ENCODE measurements around the gene SH2D3A.
"Not testable (repeated sequence)": the region's sequence is repeated elsewhere in the genome, so short reads cannot be mapped to it uniquely, and the experiment has no call there.

The SH2D3A gene

DNA sequence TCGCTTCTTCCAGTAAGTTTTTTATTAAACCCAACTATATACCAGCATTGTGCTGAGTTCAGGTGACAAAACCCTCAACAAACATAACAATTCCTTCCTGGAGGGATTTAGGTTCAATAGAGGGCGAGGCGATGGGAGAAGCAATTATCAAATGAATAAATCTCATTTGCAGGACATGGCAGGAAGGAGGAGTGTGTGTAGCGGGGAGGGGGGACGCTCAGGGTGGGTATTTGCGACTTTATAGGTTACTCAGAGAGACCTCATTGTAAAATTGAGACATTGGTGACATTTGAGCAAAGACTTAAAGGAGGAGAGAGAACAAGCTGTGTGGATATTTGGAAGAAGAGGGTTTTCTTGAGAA is 50.6 kb downstream of the SH2D3A start:
- H3K4me1 Mint-ChIP-seq (ENCODE audit: low read depth in 2 of 2), result peaks cover 16 to 21% of the 10 kb centered on the region in 2 donors
- no peak overlapping the region for H3K27ac Mint-ChIP-seq
- no peak overlapping the region for H3K4me3 Mint-ChIP-seq
- H3K9me3 Mint-ChIP-seq, result no peaks in the 10 kb centered on the region
- DNase-seq (no peak), ATAC-seq (replicated peaks) (no peak)
- peaks cover 0 to 5% of the 10 kb centered on the region in 2 donors for H3K27me3 Mint-ChIP-seq
- peaks cover 5% of the 10 kb centered on the region for H3K36me3 Mint-ChIP-seq (ENCODE audit: insufficient read depth)

DNA sequence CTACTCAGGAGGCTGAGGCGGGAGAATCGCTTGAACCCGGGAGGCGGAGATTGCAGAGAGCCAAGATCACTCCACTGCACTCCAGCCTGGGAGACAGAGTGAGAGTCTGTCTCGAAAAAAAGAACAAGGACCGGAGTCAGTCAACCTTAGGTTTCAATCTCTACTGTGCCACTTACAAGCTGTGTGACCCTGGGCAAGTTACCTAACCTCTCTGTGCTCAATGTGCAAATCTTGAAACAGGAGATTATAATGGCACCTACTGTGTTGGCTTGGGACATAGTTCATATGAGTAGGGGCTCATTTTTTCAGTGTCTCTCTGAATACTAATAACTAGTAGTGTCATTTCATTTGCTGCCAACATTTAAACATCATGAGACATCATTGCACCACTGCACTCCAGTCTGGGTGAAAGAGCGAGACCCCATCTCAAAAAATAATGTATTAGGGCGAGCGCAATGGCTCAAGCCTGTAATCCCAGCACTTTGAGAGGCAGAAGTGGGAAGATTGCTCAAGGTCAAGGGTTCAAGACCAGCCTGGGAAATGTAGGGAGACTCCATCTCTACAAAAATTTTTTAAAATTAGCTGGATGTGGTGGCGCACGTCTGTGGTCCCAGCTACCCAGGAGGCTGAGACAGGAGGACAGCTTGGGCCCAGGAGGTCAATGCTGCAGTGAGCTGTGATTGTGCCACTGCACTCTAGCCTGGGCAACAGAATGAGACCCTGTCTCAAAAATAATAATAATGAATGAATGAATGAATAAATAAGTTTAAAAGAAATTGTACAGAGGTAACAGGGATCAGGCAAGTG is 52.3 kb downstream of the SH2D3A start:
- Mint-ChIP-seq H3K36me3 (ENCODE audit: insufficient read depth) (peaks cover 4% of the 10 kb centered on the region), H3K4me3 (no peak overlapping the region), H3K27me3 (peaks cover 15 to 21% of the 10 kb centered on the region in 2 donors), H3K27ac (no peak overlapping the region), H3K4me1 (ENCODE audit: low read depth in 2 of 2) (peaks cover 20 to 33% of the 10 kb centered on the region in 2 donors), H3K9me3 (no peaks in the 10 kb centered on the region)
- DNase-seq (no peak), ATAC-seq (replicated peaks) (no peak)

DNA sequence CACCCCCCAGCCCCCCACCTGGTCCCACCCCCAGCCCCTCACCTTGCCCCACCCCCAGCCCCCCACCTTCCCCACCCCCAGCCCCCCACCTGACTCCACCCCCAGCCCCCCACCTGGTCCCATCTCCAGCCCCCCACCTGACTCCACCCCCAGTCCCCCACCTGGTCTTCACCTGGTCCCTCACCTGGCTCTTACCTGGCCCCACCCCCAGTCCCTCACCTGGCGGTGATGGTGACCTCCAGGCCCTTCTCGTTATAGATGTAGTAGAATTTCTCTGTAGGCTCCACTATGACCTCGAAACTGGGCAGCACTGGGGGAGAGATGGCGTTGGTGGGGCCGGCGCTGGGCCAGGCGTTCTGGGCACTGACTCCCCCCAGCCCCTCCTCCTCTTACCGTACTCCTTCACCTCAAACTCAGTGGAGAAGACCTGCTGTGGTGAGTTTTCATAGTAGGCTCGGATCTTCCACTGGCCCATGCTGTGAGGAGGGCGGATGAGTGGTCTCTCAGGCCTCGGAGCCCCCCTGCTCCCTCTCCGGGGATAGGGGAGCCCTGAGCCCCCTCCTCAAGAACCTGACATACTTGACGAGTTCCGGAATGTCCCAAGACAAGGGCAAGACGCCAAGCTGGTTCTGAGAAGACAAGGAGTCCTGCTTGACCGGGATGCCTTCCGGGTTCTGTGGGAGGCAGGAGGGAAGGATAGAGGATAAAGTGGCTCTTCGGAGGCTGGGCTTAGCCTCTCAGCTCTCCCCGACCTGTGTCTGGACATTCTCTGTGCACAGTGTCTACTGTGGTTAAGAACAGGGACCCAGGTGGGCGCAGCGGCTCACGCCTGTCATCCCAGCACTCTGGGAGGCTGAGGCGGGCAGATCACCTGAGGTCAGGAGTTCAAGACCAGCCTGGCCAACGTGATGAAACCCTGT is 53.2 kb downstream of the SH2D3A start:
- peaks cover 24 to 30% of the 10 kb centered on the region in 2 donors for H3K27me3 Mint-ChIP-seq
- no peak overlapping the region for H3K4me3 Mint-ChIP-seq
- peaks cover 16 to 34% of the 10 kb centered on the region in 2 donors for H3K4me1 Mint-ChIP-seq (ENCODE audit: low read depth in 2 of 2)
- no peaks in the 10 kb centered on the region for H3K9me3 Mint-ChIP-seq
- H3K27ac Mint-ChIP-seq, result no peak overlapping the region
- ATAC-seq (replicated peaks) (no peak), DNase-seq (no peak)
- H3K36me3 Mint-ChIP-seq (ENCODE audit: insufficient read depth), result peaks cover 4% of the 10 kb centered on the region

DNA sequence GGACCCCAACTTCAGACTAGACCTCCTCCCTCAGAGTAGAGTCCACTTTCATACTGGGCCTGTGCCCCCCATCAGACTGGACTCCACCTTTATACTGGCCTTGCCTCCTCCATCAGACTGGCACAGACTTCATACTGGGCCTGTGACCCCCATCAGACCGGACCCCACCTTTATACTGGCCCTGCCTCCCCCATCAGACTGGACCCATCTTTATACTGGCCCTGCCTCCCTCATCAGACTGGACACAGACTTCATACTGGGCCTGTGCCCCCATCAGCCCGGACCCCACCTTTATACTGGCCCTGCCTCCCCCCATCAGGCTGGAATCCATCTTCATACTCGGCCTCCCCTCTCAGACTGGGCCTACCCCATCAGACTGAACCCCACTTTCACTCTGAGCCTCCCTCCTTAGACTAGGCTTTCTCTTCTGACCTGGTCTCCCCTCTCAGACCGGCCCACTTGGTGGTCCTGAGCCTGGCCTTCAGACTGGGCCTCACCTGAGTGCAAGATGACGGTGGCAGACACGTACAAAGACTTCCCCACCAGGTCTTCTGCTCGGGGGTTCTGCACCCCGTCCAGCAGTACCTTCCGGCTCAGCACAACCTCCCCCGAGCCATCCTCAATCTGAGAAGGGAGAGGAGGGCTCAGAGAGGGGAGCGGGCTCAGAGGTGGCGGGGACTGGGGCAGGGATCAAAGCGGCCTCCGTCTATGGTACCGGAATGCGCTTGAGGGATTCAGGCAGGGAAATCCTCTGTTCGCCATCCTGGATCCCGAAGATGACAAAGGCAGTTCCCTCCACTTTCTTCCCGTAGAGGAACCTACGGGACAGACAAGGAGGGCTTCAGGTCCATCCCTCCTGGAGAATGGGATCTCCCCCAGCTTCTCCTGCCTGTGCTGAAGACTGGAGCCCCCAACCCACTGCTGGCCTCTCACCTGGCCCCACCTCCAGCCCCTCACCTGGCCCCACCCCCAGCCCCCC is 54.3 kb downstream of the SH2D3A start:
- H3K27ac Mint-ChIP-seq, result no peak overlapping the region
- DNase-seq (no peak), ATAC-seq (replicated peaks) (no peak)
- no peak overlapping the region for H3K4me3 Mint-ChIP-seq
- no peaks in the 10 kb centered on the region for H3K9me3 Mint-ChIP-seq
- H3K4me1 Mint-ChIP-seq (ENCODE audit: low read depth in 2 of 2), result peaks cover 16 to 28% of the 10 kb centered on the region in 2 donors
- H3K36me3 Mint-ChIP-seq (ENCODE audit: insufficient read depth), result peaks cover 4% of the 10 kb centered on the region
- H3K27me3 Mint-ChIP-seq, result peaks cover 34 to 40% of the 10 kb centered on the region in 2 donors

DNA sequence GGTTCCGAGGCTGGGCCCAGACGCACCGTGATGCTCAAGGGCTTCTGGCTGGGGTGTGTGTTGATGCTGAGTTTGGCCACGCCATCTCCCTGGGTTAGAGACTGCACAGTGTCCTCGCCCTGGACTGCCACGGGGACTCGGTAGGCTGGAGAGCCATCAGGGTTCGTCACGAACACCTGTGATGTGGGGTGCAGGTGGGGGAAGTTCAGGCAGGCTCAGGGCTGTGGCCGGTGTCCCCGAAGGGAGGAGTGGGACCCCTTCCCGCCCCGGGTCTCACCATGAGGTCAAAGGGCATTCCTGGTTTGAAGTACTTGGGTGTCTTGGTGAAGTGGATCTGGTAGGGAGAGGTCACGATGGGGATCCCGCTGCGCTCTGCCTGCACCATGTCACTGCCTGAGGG is 55.0 kb downstream of the SH2D3A start:
- no peak overlapping the region for H3K4me3 Mint-ChIP-seq
- peaks cover 3% of the 10 kb centered on the region for H3K36me3 Mint-ChIP-seq (ENCODE audit: insufficient read depth)
- H3K9me3 Mint-ChIP-seq, result no peaks in the 10 kb centered on the region
- no peak overlapping the region for H3K27ac Mint-ChIP-seq
- H3K4me1 Mint-ChIP-seq (ENCODE audit: low read depth in 2 of 2), result peaks cover 13 to 21% of the 10 kb centered on the region in 2 donors
- DNase-seq (no peak), ATAC-seq (replicated peaks) (no peak)
- H3K27me3 Mint-ChIP-seq, result peaks cover 39 to 41% of the 10 kb centered on the region in 2 donors

DNA sequence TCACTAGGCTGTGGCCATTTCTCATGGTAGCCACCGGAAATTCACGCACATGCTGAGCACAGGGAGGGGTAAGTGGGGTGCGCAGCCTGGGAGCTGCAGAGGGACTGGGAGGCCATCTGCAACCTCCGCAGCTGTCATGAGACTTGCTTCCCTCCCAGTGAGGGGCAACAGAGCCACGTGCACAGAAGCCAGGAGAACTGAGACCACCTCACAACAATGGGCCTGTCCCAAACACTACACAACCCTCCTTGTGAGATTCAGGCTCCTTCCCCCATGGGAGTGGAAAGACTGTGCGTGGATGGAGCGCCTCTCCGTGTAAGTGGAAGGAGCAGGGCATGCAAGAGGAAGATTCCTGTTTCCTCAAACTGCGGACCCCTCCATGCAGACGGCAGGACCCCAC is 55.6 kb downstream of the SH2D3A start:
- Mint-ChIP-seq H3K4me3 (no peak overlapping the region), H3K27ac (no peak overlapping the region), H3K27me3 (peaks cover 39 to 41% of the 10 kb centered on the region in 2 donors), H3K36me3 (ENCODE audit: insufficient read depth) (no peaks in the 10 kb centered on the region), H3K4me1 (ENCODE audit: low read depth in 2 of 2) (peaks cover 12 to 20% of the 10 kb centered on the region in 2 donors), H3K9me3 (no peaks in the 10 kb centered on the region)
- no peak for ATAC-seq (replicated peaks)
- DNase-seq, result no peak

DNA sequence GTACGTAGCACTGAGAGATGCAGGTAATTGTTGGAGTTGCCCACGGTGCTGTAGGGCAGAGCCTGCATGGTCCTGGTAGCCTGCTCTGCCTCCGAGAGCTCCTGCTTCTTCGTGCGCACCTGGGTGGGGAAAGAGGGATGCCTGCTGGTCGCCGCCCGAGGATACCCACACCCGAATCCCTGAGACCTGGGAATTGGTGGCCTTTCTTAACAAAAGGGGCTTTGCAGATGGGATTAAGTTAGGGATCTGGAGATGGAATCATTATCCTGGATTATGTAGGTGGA is 56.2 kb downstream of the SH2D3A start:
- no peak for ATAC-seq (replicated peaks)
- Mint-ChIP-seq H3K9me3 (no peaks in the 10 kb centered on the region), H3K36me3 (ENCODE audit: insufficient read depth) (no peaks in the 10 kb centered on the region), H3K4me3 (peak overlapping the region; percentile 53 to 56), H3K4me1 (ENCODE audit: low read depth in 2 of 2) (peaks cover 12 to 20% of the 10 kb centered on the region in 2 donors), H3K27ac (no peak overlapping the region), H3K27me3 (peaks cover 39 to 41% of the 10 kb centered on the region in 2 donors)
- no peak for DNase-seq

DNA sequence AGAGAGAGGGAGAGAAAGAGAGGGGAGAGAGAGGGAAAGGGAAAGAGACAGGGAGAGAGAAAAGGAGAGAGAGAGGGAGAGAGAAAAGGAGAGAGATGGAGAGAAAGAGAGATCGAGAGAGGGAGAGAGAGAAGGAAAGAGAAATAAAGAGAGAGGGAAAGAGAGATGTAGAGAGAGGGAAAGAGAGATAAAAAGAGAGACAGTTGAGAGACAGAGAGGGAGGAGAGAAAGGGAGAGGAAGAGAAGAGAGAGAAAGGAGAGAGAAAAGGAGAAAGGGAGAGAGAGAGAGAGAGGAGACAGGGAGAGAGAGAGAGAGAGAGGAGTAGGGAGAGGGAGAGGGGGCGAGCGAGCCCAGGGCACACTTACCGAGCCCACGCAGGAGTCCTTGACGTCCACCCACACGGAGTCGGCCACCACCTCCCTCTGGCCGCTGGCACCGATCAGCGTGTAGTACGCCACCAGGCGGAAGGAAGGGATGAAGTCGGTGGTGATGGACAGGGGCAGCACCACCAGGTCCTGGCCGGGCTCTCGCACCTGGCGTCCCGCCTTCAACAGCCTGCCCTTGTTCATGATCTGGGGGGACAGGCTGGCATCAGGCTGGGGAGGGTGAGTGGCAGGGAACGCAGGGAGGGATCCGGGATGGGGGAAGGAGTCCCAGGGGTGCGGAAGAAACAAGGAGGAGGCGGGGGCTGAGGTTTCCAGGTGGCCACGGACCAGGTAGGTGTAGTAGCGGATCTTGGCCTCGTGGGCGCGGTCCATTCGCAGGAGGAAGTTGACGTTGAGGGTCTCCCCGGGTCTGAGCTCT is 56.8 kb downstream of the SH2D3A start:
- Mint-ChIP-seq H3K9me3 (no peaks in the 10 kb centered on the region), H3K27me3 (peaks cover 39 to 41% of the 10 kb centered on the region in 2 donors), H3K27ac (peak overlapping the region; percentile 20 to 89), H3K36me3 (ENCODE audit: insufficient read depth) (no peaks in the 10 kb centered on the region), H3K4me1 (ENCODE audit: low read depth in 2 of 2) (peaks cover 12 to 20% of the 10 kb centered on the region in 2 donors), H3K4me3 (peak overlapping the region; percentile 53 to 56)
- DNase-seq, result no peak
- ATAC-seq (replicated peaks), result peak; percentile 21

DNA sequence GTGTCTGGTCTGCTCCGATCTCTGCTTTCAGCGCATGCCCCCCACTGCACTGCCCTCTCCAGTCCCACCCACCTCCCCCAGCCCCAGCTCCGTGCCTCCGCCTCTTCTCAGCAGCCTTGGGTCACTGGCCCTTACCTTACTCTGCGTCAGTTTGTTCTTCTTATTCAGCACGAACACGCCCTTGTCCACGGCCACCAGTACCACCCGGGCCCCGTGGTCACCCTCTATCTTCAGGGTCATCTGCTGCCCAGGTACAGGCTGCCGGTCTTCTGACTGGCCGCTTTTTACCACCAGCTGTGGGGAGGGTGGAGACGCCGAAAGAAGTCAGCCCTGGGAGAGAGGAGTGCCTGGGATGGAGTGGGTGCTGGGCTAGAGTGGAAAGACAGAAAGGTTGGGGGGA is 57.7 kb downstream of the SH2D3A start:
- Mint-ChIP-seq H3K27me3 (peaks cover 39 to 41% of the 10 kb centered on the region in 2 donors), H3K4me1 (ENCODE audit: low read depth in 2 of 2) (peaks cover 12 to 20% of the 10 kb centered on the region in 2 donors), H3K4me3 (peak overlapping the region; percentile 38 to 56), H3K36me3 (ENCODE audit: insufficient read depth) (no peaks in the 10 kb centered on the region), H3K9me3 (no peaks in the 10 kb centered on the region), H3K27ac (peak overlapping the region; percentile 20 to 89)
- no peak for DNase-seq
- no peak for ATAC-seq (replicated peaks)

DNA sequence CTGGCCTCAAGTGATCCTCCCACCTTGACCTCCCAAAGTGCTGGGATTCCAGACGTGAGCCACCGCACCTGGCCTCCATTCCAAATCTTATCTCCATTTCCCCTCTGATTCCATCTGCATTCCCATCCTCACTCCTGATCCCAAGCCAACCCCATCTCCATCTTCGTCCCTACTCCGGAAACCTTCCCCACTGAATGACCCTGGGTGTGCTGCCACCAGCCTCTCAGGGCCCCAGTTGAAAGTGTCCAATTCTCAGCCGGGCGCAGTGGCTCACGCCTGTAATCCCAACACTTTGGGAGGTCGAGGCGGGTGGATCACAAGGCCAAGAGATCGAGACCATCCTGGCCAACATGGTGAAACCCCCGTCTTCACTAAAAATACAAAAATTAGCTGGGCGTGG is 58.3 kb downstream of the SH2D3A start:
- H3K27me3 Mint-ChIP-seq, result peaks cover 39 to 41% of the 10 kb centered on the region in 2 donors
- H3K9me3 Mint-ChIP-seq; ATAC-seq (replicated peaks); DNase-seq; H3K36me3 Mint-ChIP-seq (ENCODE audit: insufficient read depth): not testable (repeated sequence)
- H3K27ac Mint-ChIP-seq, result peak overlapping the region in 1 of 2 donors; percentile 20
- peaks cover 10 to 20% of the 10 kb centered on the region in 2 donors for H3K4me1 Mint-ChIP-seq (ENCODE audit: low read depth in 2 of 2)
- H3K4me3 Mint-ChIP-seq, result peak overlapping the region in 1 of 2 donors; percentile 13

DNA sequence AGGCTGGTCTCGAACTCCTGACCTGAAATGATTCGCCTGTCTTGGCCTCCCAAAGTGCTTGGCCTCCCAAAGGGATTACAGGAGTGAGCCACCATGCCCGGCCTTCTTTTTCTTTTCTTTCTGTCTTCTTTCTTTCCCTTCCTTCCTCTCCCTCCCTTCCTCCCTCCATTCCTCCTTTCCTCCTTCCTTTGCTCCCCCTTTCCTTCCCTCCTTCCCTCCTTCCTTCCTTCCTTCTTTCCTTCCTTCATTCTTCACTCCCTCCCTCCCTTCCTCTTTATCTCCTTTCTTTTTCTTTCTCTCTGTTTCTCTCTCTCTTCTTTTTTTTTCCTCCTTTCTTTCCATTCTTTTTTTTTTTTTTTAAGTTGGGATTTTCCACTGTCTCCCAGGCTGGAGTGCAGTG is 58.9 kb downstream of the SH2D3A start:
- DNase-seq, result no peak
- H3K36me3 Mint-ChIP-seq (ENCODE audit: insufficient read depth), result no peaks in the 10 kb centered on the region
- peak overlapping the region in 1 of 2 donors; percentile 68 for H3K27ac Mint-ChIP-seq
- H3K27me3 Mint-ChIP-seq, result peaks cover 39 to 41% of the 10 kb centered on the region in 2 donors
- no peaks in the 10 kb centered on the region for H3K9me3 Mint-ChIP-seq
- ATAC-seq (replicated peaks), result no peak
- H3K4me1 Mint-ChIP-seq (ENCODE audit: low read depth in 2 of 2), result peaks cover 10 to 20% of the 10 kb centered on the region in 2 donors
- no peak overlapping the region for H3K4me3 Mint-ChIP-seq

DNA sequence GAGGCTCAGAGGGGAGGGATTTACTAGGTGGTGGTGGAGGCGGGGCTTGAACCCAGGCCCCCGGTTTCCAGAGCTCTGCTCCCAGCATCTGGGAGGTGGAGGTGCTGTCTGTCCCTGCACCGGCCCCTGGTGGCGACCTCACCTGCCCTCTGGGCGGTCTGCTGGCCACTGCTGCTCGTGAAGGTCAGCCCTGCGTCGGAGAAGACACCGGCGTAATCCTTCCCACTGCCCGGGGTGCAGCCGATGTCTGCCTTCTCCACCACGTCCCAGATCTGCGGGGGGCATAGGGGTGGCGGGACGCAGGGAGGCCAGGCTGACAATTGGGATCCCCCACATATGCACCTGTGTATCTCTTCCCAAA is 59.6 kb downstream of the SH2D3A start:
- ATAC-seq (replicated peaks), result no peak
- Mint-ChIP-seq H3K4me3 (no peak overlapping the region), H3K9me3 (no peaks in the 10 kb centered on the region), H3K4me1 (ENCODE audit: low read depth in 2 of 2) (peaks cover 10 to 20% of the 10 kb centered on the region in 2 donors), H3K27ac (peak overlapping the region in 1 of 2 donors; percentile 68), H3K27me3 (peaks cover 39 to 41% of the 10 kb centered on the region in 2 donors), H3K36me3 (ENCODE audit: insufficient read depth) (no peaks in the 10 kb centered on the region)
- no peak for DNase-seq
